GM12878 (cell line): ENCODE results near the gene KRTAP10-6. TPM values are rescaled to one million over a fixed set of nuclear protein-coding genes. Genes with fewer than 3 reads are reported as not detected.

Source experiments
- ATAC-seq: fragments of 200-7000 bp; cut with Tn5 transposase; 3 replicates; pipeline ENCODE4 v1.9.1; 2020; ENCODE audit warnings: mild to moderate bottlenecking, moderate library complexity
- BruUV-seq: library from RNA; stranded (reverse); fragments of 400-500 nt; replicated peaks from 2 replicates; lab custom pipeline; 2021; lab: Mats Ljungman, UMichigan
- CTCF ChIA-PET: fragments of 300-600 bp; sonication (Branson Sonifier 250); formaldehyde crosslinking; extraction: SDS; loops from one replicate; lab custom pipeline; 2021; ENCODE audit warnings: inconsistent platforms; lab: Yijun Ruan, JAX
- POLR2A ChIA-PET: fragments of 350-600 bp; formaldehyde crosslinking; extraction: SDS; loops from one replicate; lab custom pipeline; 2021; ENCODE audit warnings: inconsistent platforms; lab: Charles Lee
- RAD21 ChIA-PET: fragments of 300-600 bp; sonication (Branson Sonifier 250); formaldehyde crosslinking; loops from one replicate; lab custom pipeline; 2023; ENCODE audit warnings: antibody characterized with exemption; ENCODE audit not compliant: unreplicated experiment; lab: Charles Lee
- SMC1A ChIA-PET: fragments of 300-600 bp; sonication (Branson Sonifier 250); formaldehyde crosslinking; loops from one replicate; lab custom pipeline; 2023; ENCODE audit not compliant: unreplicated experiment, uncharacterized antibody; lab: Charles Lee
- DNase-seq: peaks from one replicate; pipeline ENCODE4 v3.0.0-alpha.2; 2011; ENCODE audit warnings: low read depth, low spot score
- FAIRE-seq: peaks from 3 replicates; lab custom pipeline; 2011; peaks lifted over from hg19 to GRCh38; lab: Jason Lieb, UNC
- H2AFZ ChIP-seq: 2 replicates; pipeline ENCODE4 v1.6.0; 2011; ENCODE audit warnings: low read depth, low read length, control low read depth; ENCODE audit not compliant: control insufficient read depth
- H3K27ac ChIP-seq: 2 replicates; pipeline ENCODE4 v1.5.1; 2011; ENCODE audit warnings: control low read depth; ENCODE audit not compliant: control insufficient read depth, insufficient read depth
- H3K27me3 ChIP-seq, 2 experiments: replicated peaks in 1 of 2; 2 replicates each; pipeline versions ENCODE4 v1.6.0 to v1.6.1; 2011; ENCODE audit warnings: low read length in 1 of 2; ENCODE audit not compliant: control insufficient read depth in 2 of 2, insufficient read depth in 2 of 2
- H3K36me3 ChIP-seq, 2 experiments: 2 replicates each; pipeline ENCODE4 v1.5.1; 2011; ENCODE audit warnings: low read length in 1 of 2; ENCODE audit not compliant: control insufficient read depth in 2 of 2, insufficient read depth in 2 of 2
- H3K4me1 ChIP-seq: 2 replicates; pipeline ENCODE4 v1.6.1; 2011; ENCODE audit warnings: mild to moderate bottlenecking, low read length, moderate library complexity, mixed read lengths; ENCODE audit not compliant: control insufficient read depth, insufficient read depth
- H3K4me2 ChIP-seq: 2 replicates; pipeline ENCODE4 v1.6.0; 2011; ENCODE audit warnings: control low read depth; ENCODE audit not compliant: control insufficient read depth, insufficient read depth
- H3K4me3 ChIP-seq: fragments of 200-600 bp; sonication (generic); 2 replicates; pipeline ENCODE4 v1.5.1; 2016
- H3K79me2 ChIP-seq: 2 replicates; pipeline ENCODE4 v1.6.0; 2011; ENCODE audit warnings: low read length; ENCODE audit not compliant: control insufficient read depth, insufficient read depth
- H3K9ac ChIP-seq: 2 replicates; pipeline ENCODE4 v1.8.0; 2011; ENCODE audit warnings: low read length, control low read depth, mixed read lengths; ENCODE audit not compliant: control insufficient read depth, insufficient read depth
- H3K9me3 ChIP-seq: replicated peaks from 3 replicates; pipeline ENCODE4 v1.5.1; 2011; ENCODE audit warnings: mild to moderate bottlenecking, low read length; ENCODE audit not compliant: control insufficient read depth, insufficient read depth
- H4K20me1 ChIP-seq: 2 replicates; pipeline ENCODE4 v1.6.0; 2011; ENCODE audit not compliant: control insufficient read depth, insufficient read depth
- E2F8 ChIP-seq: fragments of 450-650 bp; IDR thresholded peaks from 2 replicates; pipeline ENCODE4 v1.6.1; 2018; ENCODE audit warnings: mild to moderate bottlenecking, low read depth, moderate library complexity; ENCODE audit not compliant: partially characterized antibody
- NBN ChIP-seq: fragments of 450-650 bp; IDR thresholded peaks from 2 replicates; pipeline ENCODE4 v1.6.1; 2016
- POLR2A ChIP-seq: IDR thresholded peaks from 2 replicates; pipeline ENCODE4 v1.6.1; 2011; ENCODE audit warnings: low read depth, mild to moderate bottlenecking, low read length
- SREBF1 ChIP-seq: IDR thresholded peaks from 2 replicates; pipeline ENCODE4 v1.6.1; 2012; ENCODE audit warnings: mild to moderate bottlenecking, low read length
- SREBF2 ChIP-seq: IDR thresholded peaks from 2 replicates; pipeline ENCODE4 v1.6.1; 2012; ENCODE audit warnings: mild to moderate bottlenecking, low read length
- STAT3 ChIP-seq: IDR thresholded peaks from 2 replicates; pipeline ENCODE4 v1.6.1; 2011; ENCODE audit warnings: low read depth, low read length, improper control_type of control experiment
- WGBS: methylation state at CpG from one replicate; pipeline ENCODE4 v1.1.6; 2016; ENCODE audit warnings: low lambda C conversion rate; ENCODE audit not compliant: insufficient replicate concordance, insufficient coverage; ENCODE audit errors: missing lambda C conversion rate; 5-methylcytosine and 5-hydroxymethylcytosine counted together
- in situ Hi-C: fragments of 300-500 bp; cut with MboI; formaldehyde crosslinking; loops from 9 replicates; pipeline ENCODE4 v1.14.3; 2018; ENCODE audit warnings: mixed read lengths
- intact Hi-C: fragments of 100-400 bp; cut with micrococcal nuclease; formaldehyde crosslinking; loops from one replicate; pipeline ENCODE4 v1.14.2; 2022; ENCODE audit not compliant: unreplicated experiment
- polyA plus RNA-seq, 11 experiments: library from polyadenylated mRNA; depleted of rRNA in 4 of 11; unstranded in 6 of 11; stranded (reverse) in 5 of 11; fragments of >200 nt; fragmentation: Nextera tagmentation in 4 of 11; fragmentation: Illumina TruSeq in 1 of 11; extraction: Ambion mirVana in 4 of 11; extraction: Trizol in 1 of 11; gene quantifications; 1 replicate in 1 of 11; 2 replicates in 10 of 11; pipeline versions ENCODE4 v1.2.1 to v1.2.3, GENCODE V29; 2011 to 2016; ENCODE audit warnings: inconsistent platforms in 2 of 11, missing spikeins in 2 of 11, low read depth in 1 of 11
- total RNA-seq, 4 experiments: library from RNA; depleted of rRNA in 3 of 4; stranded (reverse); fragments of >200 nt in 3 of 4; fragmentation: Illumina TruSeq in 1 of 4; extraction: Trizol in 1 of 4; gene quantifications; 2 replicates each; pipeline versions ENCODE4 v1.2.1 to v1.2.3, GENCODE V29; 2013 to 2021
- TF ChIP-seq, protein P1 (sequence below): fragments of 450-650 bp; IDR thresholded peaks from 2 replicates; pipeline ENCODE4 v1.6.1; 2017; ENCODE audit warnings: low read depth, mild to moderate bottlenecking, moderate library complexity

The KRTAP10-6 gene
- total and polyA plus RNA-seq, 10 of the 15 experiments (the other 5 are each of a cell fraction or from before 2014, with no cell fraction given): not detected

DNA sequence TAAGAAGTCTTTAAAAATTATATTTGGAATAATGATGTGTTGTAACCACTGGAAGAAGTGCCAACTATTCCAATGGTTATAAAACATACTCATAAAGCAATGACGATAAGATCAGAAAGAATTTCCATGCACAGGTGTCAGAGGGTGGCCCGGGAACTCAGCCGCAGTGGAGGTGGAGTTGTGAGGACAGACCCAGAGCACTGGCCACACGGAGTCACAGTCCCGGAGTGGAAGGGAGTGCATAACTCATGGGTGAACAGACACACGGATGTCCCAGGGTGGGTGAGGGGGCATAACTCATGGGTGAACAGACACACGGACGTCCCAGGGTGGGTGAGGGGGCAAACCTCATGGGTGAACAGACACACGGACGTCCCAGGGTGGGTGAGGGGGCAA lies 16.3 kb downstream of the KRTAP10-6 start:
- no peak overlapping the region for H3K9ac ChIP-seq
- WGBS: 51% methylated on average over 10 of the region's 10 CpGs
- no peaks in the 10 kb centered on the region for H3K27me3 ChIP-seq
- ATAC-seq (no peak), FAIRE-seq (no peak), DNase-seq (no peak)
- no peaks in the 10 kb centered on the region for H3K79me2 ChIP-seq
- no peaks in the 10 kb centered on the region for H4K20me1 ChIP-seq
- H3K27ac ChIP-seq: no peak overlapping the region
- in situ Hi-C loops (no loop called here), intact Hi-C loops (no loop called here)
- RAD21 ChIA-PET: no interaction called here
- no TSS peak for BruUV-seq
- SMC1A ChIA-PET: no interaction called here
- H3K4me2 ChIP-seq: no peak overlapping the region
- H3K4me1 ChIP-seq: no peaks in the 10 kb centered on the region
- CTCF ChIA-PET: no interaction called here
- no peak overlapping the region for H2AFZ ChIP-seq
- H3K9me3 ChIP-seq: peaks cover 3% of the 10 kb centered on the region; the same call in 2 of the 3 replicates
- no peak overlapping the region for H3K4me3 ChIP-seq
- no peak for TF ChIP-seq SREBF2
- TF ChIP-seq E2F8: no peak
- TF ChIP-seq NBN: no peak
- TF ChIP-seq, protein P1, sequence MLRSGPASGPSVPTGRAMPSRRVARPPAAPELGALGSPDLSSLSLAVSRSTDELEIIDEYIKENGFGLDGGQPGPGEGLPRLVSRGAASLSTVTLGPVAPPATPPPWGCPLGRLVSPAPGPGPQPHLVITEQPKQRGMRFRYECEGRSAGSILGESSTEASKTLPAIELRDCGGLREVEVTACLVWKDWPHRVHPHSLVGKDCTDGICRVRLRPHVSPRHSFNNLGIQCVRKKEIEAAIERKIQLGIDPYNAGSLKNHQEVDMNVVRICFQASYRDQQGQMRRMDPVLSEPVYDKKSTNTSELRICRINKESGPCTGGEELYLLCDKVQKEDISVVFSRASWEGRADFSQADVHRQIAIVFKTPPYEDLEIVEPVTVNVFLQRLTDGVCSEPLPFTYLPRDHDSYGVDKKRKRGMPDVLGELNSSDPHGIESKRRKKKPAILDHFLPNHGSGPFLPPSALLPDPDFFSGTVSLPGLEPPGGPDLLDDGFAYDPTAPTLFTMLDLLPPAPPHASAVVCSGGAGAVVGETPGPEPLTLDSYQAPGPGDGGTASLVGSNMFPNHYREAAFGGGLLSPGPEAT: no peak
- TF ChIP-seq POLR2A: no peak
- TF ChIP-seq STAT3: no peak
- TF ChIP-seq SREBF1: no peak
- POLR2A ChIA-PET: no interaction called here
- no peaks in the 10 kb centered on the region for H3K36me3 ChIP-seq
